Tibial nerve (tissue), 4 donors: ENCODE data around the gene FAM209A.
"Not testable (repeated sequence)": the region's sequence is repeated elsewhere in the genome, so short reads cannot be mapped to it uniquely, and the experiment has no call there.

ENCODE experiments used
- CTCF ChIP-seq, 5 experiments: fragments of 200-600 bp in 3 of 5; fragments of 450-650 bp in 2 of 5; sonication (generic) in 3 of 5; IDR thresholded peaks; one replicate each; pipeline ENCODE4 v1.5.1; 2016 to 2019; ENCODE audit warnings: antibody characterized with exemption in 5 of 5, mild to moderate bottlenecking in 3 of 5, moderate library complexity in 2 of 5
- EP300 ChIP-seq, 2 donors: sonication (generic); formaldehyde crosslinking; IDR thresholded peaks; one replicate each; pipeline ENCODE4 v1.6.1; 2017; ENCODE audit warnings: antibody characterized with exemption in 2 of 2, mild to moderate bottlenecking in 1 of 2

- TF ChIP-seq CTCF, EP300 (IDR thresholded peaks at IDR 0.05): not testable (repeated sequence)
Observed at GRCh38 chr20:56520746-56521354, 3.7 kb upstream of the FAM209A start.
